ENCODE measurements around the gene SWT1.

The SWT1 gene

GRCh38 chr1:185292237-185292636, 135.3 kb downstream of the SWT1 start:
- DNase-seq (ENCODE audit: low read depth): no peak
- TF ChIP-seq CTCF (IDR thresholded peaks at IDR 0.05; ENCODE audit: low read depth, low read length, missing control alignments): no peak
- no peak overlapping the region for H3K4me3 ChIP-seq (ENCODE audit: low read depth, low read length)

GRCh38 chr1:185293967-185294542, 137.1 kb downstream of the SWT1 start:
- no peak for TF ChIP-seq CTCF (IDR thresholded peaks at IDR 0.05; ENCODE audit: low read depth, low read length, missing control alignments)

GRCh38 chr1:185295091-185295490, 138.1 kb downstream of the SWT1 start:
- TF ChIP-seq CTCF (IDR thresholded peaks at IDR 0.05; ENCODE audit: low read depth, low read length, missing control alignments): no peak
- H3K4me3 ChIP-seq (ENCODE audit: low read depth, low read length): no peak overlapping the region
- no peak for DNase-seq (ENCODE audit: low read depth)

More at GRCh38 chr1:185293967-185294542, 137.1 kb downstream of the SWT1 start:
- no peak overlapping the region for H3K4me3 ChIP-seq (ENCODE audit: low read depth, low read length)
- no peak for DNase-seq (ENCODE audit: low read depth)

GRCh38 chr1:185297982-185298381, 141.0 kb downstream of the SWT1 start:
- no peak overlapping the region for H3K4me3 ChIP-seq (ENCODE audit: low read depth, low read length)
- no peak for DNase-seq (ENCODE audit: low read depth)
- TF ChIP-seq CTCF (IDR thresholded peaks at IDR 0.05; ENCODE audit: low read depth, low read length, missing control alignments): no peak

- no peak for TF ChIP-seq CTCF (IDR thresholded peaks at IDR 0.05; ENCODE audit: low read depth, low read length, missing control alignments)
- no peak for DNase-seq (ENCODE audit: low read depth)
These were observed 143.2 kb downstream of the SWT1 start for GRCh38 chr1:185300152-185300551.

GRCh38 chr1:185305419-185305818, 148.5 kb downstream of the SWT1 start:
- TF ChIP-seq CTCF (IDR thresholded peaks at IDR 0.05; ENCODE audit: low read depth, low read length, missing control alignments): no peak

More at GRCh38 chr1:185300152-185300551, 143.2 kb downstream of the SWT1 start:
- H3K4me3 ChIP-seq (ENCODE audit: low read depth, low read length): no peak overlapping the region

GRCh38 chr1:185308126-185308525, 151.2 kb downstream of the SWT1 start:
- H3K4me3 ChIP-seq (ENCODE audit: low read depth, low read length): no peak overlapping the region
- TF ChIP-seq CTCF (IDR thresholded peaks at IDR 0.05; ENCODE audit: low read depth, low read length, missing control alignments): no peak
- no peak for DNase-seq (ENCODE audit: low read depth)

More at GRCh38 chr1:185305419-185305818, 148.5 kb downstream of the SWT1 start:
- no peak overlapping the region for H3K4me3 ChIP-seq (ENCODE audit: low read depth, low read length)
- no peak for DNase-seq (ENCODE audit: low read depth)
